Colonic mucosa (tissue), 4 donors: ENCODE measurements around the gene SNX6. TPM values are rescaled to one million over a fixed set of nuclear protein-coding genes. Genes with fewer than 3 reads are reported as not detected.

Experiments used
- DNase-seq: peaks from one replicate; pipeline ENCODE4 v3.0.0-alpha.2; 2020
- H3K27ac ChIP-seq: fragments of 200-600 bp; one replicate; pipeline ENCODE4 v1.8.0; 2021
- H3K27me3 ChIP-seq: fragments of 200-600 bp; one replicate; pipeline ENCODE4 v1.8.0; 2021
- H3K36me3 ChIP-seq: fragments of 200-600 bp; one replicate; pipeline ENCODE4 v1.8.0; 2021
- H3K4me1 ChIP-seq: fragments of 200-600 bp; one replicate; pipeline ENCODE4 v1.8.0; 2021; ENCODE audit warnings: mild to moderate bottlenecking
- H3K4me3 ChIP-seq: fragments of 200-600 bp; one replicate; pipeline ENCODE4 v1.8.0; 2021
- H3K9ac ChIP-seq, 2 donors: one replicate each; pipeline ENCODE4 v1.7.0; 2013; ENCODE audit warnings: control low read depth in 2 of 2, low read depth in 2 of 2, low read length in 2 of 2
- H3K9me3 ChIP-seq: fragments of 200-600 bp; one replicate; pipeline ENCODE4 v1.8.0; 2021
- intact Hi-C: fragments of 100-400 bp; cut with DNase I; formaldehyde crosslinking; loops from one replicate; pipeline ENCODE4 v1.14.1; 2022
- total RNA-seq, 2 donors: library from RNA; stranded (reverse); fragmentation: NEBNext Ultra II Directional in 1 of 2; extraction: Animal tissue kit (Norgen Biotek cat#: 25700) in 1 of 2; gene quantifications; one replicate each; pipeline ENCODE4 v1.2.1, GENCODE V29; 2021
- TF ChIP-seq, protein P1 (sequence below): fragments of 200-600 bp; IDR thresholded peaks from one replicate; pipeline ENCODE4 v1.8.0; 2022; ENCODE audit warnings: antibody characterized with exemption, mild to moderate bottlenecking
- donor health status: healthy.
- donor health status: DM: no; HTN: no; CAD: no.
- donor health status: DM: no; HTN: no; CAD: no.

SNX6 gene
- total RNA-seq, 2 donors from 2014 or later = 72.9 to 98.0 TPM

DNA sequence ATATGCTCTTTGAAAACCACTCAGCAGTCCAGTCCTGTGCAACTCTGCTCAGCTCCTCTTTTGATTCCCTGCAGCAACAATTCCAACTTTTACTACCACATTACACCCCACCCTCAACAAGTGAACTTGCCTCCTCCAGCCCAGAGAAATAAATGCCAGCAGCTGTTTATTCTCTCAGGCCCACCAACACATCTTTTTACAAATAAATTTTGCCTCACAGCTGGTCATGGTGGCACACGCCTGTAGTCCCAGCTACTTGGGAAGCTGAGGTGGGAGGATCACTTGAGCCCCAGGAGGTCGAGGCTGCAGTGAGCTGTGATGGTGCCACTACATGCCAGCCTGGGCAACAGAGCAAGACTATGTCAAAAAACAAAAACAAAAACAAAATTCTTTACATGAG lies 9.8 kb downstream of the SNX6 start:
- no peak for DNase-seq
- no peaks in the 10 kb centered on the region for H3K9me3 ChIP-seq
- no peak overlapping the region for H3K9ac ChIP-seq
- intact Hi-C loops = no loop called here
- peaks cover 4% of the 10 kb centered on the region for H3K4me1 ChIP-seq
- peak overlapping the region; percentile 7 for H3K27ac ChIP-seq
- no peak overlapping the region for H3K4me3 ChIP-seq
- peaks cover 5% of the 10 kb centered on the region for H3K36me3 ChIP-seq
- TF ChIP-seq, protein P1, sequence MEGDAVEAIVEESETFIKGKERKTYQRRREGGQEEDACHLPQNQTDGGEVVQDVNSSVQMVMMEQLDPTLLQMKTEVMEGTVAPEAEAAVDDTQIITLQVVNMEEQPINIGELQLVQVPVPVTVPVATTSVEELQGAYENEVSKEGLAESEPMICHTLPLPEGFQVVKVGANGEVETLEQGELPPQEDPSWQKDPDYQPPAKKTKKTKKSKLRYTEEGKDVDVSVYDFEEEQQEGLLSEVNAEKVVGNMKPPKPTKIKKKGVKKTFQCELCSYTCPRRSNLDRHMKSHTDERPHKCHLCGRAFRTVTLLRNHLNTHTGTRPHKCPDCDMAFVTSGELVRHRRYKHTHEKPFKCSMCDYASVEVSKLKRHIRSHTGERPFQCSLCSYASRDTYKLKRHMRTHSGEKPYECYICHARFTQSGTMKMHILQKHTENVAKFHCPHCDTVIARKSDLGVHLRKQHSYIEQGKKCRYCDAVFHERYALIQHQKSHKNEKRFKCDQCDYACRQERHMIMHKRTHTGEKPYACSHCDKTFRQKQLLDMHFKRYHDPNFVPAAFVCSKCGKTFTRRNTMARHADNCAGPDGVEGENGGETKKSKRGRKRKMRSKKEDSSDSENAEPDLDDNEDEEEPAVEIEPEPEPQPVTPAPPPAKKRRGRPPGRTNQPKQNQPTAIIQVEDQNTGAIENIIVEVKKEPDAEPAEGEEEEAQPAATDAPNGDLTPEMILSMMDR = no peak
- no peaks in the 10 kb centered on the region for H3K27me3 ChIP-seq

DNA sequence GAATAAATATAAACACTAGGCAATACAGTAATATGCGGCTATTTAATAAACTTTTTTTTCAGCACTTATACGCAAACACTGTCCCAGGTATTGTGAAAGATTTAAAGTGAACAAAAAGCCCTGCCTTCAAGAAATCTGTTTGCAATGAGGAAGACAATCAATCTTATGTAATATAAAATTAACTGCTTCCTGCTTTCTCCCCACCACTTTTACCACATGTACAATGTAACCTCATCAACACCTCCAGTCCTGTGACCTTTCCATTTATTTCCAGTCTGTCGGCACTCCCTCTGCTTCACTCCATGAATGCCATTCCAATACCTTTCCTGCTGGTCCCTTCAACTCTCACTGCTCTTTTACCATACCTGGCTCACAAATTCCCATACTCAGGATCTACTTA lies 10.5 kb downstream of the SNX6 start:
- Histone ChIP-seq H3K9me3 (no peaks in the 10 kb centered on the region), H3K27me3 (no peaks in the 10 kb centered on the region), H3K4me3 (no peak overlapping the region), H3K27ac (peak overlapping the region; percentile 7), H3K4me1 (peaks cover 4% of the 10 kb centered on the region), H3K9ac (no peak overlapping the region), H3K36me3 (peaks cover 5% of the 10 kb centered on the region)
- TF ChIP-seq, protein P1 = no peak
- DNase-seq = no peak
- intact Hi-C loops = no loop called here

DNA sequence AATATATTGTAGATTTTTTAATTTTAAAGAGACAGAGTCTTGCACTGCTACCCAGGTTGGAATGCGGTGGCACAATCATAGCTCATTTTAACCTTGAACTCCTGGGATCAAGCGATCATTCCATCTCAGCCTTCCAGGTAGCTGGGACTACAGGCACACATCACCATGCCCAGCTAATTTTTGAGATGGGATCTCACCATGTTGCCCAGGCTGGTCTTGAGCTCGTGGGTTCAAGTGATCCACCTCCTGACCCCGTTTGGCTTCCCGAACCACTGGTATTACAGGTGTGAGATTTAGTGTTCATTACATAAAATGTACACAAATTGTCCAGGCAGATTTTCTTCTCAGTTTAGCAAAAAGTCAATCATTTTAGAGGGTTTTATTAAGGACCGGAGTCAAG lies 13.6 kb downstream of the SNX6 start:
- no peaks in the 10 kb centered on the region for H3K9me3 ChIP-seq
- no peak overlapping the region for H3K9ac ChIP-seq
- intact Hi-C loops = no loop called here
- no peak for DNase-seq
- TF ChIP-seq, protein P1 = no peak
- no peaks in the 10 kb centered on the region for H3K27me3 ChIP-seq
- H3K4me3 ChIP-seq = no peak overlapping the region
- H3K27ac ChIP-seq = no peak overlapping the region
- H3K4me1 ChIP-seq = peaks cover 4% of the 10 kb centered on the region
- no peaks in the 10 kb centered on the region for H3K36me3 ChIP-seq

DNA sequence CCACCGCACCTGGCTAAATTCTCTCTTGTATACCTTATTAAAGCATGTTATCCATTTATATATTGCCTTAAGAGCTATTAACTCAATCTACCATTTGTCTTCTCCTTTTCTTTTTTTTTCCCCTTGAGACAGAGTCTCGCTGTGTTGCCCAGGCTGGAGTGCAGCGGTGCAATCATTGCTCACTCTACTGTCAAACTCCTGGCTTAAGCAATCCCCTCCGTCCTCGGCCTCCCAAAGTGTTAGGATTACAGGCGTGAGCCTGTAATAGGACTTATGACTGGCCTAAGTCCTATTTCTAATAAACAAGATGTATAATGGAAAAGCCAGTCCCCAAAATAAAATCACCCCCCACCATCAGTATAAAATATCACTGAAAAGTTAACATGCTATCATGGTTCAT lies 14.4 kb downstream of the SNX6 start:
- Histone ChIP-seq H3K27ac (no peak overlapping the region), H3K9ac (no peak overlapping the region), H3K36me3 (no peaks in the 10 kb centered on the region), H3K4me1 (peaks cover 4% of the 10 kb centered on the region), H3K4me3 (no peak overlapping the region), H3K27me3 (no peaks in the 10 kb centered on the region), H3K9me3 (no peaks in the 10 kb centered on the region)
- intact Hi-C loops = no loop called here
- TF ChIP-seq, protein P1 = no peak
- DNase-seq = no peak

DNA sequence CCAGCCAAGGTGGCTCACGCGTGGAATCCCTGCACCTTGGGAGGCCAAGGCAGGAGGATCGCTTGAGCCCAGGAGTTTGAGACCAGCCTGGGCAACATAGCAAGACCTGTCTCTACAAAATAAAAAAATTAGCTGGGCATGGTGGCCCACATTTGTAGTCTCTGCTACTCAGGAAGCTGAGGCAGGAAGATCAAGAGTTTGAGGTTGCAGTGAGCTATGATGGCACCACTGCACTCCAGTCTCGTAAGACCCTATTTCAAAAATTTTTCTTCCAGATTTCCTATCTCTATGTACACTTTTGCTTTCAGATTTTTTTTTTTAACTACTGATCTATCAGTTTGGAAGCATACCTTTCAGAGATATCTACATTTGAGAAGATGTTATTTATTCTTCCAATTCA lies 15.3 kb downstream of the SNX6 start:
- H3K36me3 ChIP-seq = no peaks in the 10 kb centered on the region
- no peaks in the 10 kb centered on the region for H3K9me3 ChIP-seq
- TF ChIP-seq, protein P1 = no peak
- H3K4me3 ChIP-seq = no peak overlapping the region
- H3K4me1 ChIP-seq = peaks cover 4% of the 10 kb centered on the region
- intact Hi-C loops = no loop called here
- no peak overlapping the region for H3K9ac ChIP-seq
- H3K27ac ChIP-seq = no peak overlapping the region
- DNase-seq = no peak
- H3K27me3 ChIP-seq = no peaks in the 10 kb centered on the region

DNA sequence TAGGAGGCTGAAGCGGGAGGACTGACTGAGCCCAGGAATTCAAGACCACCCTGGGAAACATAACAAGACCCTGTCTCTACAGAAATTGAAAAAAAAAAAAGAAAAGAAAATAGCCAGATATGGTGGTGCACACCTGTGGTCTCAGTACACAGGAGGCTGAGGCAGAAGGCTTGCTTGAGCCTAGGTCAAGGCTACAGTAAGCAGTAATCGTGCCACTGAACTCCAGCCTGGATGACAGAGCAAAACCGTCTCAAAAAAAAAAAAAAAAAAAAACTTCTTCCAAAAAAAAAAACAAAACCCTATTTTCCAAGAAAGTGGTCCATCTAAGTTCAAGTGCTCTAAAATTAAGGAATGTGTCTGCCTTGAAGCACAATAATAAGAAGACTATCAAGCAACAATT lies 19.8 kb downstream of the SNX6 start:
- Histone ChIP-seq H3K4me1 (no peaks in the 10 kb centered on the region), H3K36me3 (peaks cover 13% of the 10 kb centered on the region), H3K27ac (no peak overlapping the region), H3K27me3 (no peaks in the 10 kb centered on the region), H3K9ac (no peak overlapping the region), H3K4me3 (no peak overlapping the region), H3K9me3 (no peaks in the 10 kb centered on the region)
- TF ChIP-seq, protein P1 = no peak
- intact Hi-C loops = no loop called here
- no peak for DNase-seq
